SK-N-SH treated with all-trans-retinoic acid at 6 μM for 48 hours (cell line): ENCODE data around the gene SLC12A6.

Source experiments
- ATAC-seq: fragments of 200-7000 bp; cut with Tn5 transposase; 3 replicates; pipeline ENCODE4 v1.9.1; 2020; ENCODE audit warnings: mild to moderate bottlenecking, moderate library complexity
- ARNTL ChIP-seq: fragments of 450-650 bp; formaldehyde crosslinking; IDR thresholded peaks from 2 replicates; pipeline ENCODE4 v1.5.0; 2020; ENCODE audit warnings: low read depth, mild to moderate bottlenecking, moderate library complexity, borderline replicate concordance
- BACH2 ChIP-seq: fragments of 250-450 bp; sonication (Bioruptor Pico); IDR thresholded peaks from 2 replicates; pipeline ENCODE4 v1.9.0; 2021; ENCODE audit warnings: mild to moderate bottlenecking, borderline replicate concordance
- ESRRG ChIP-seq: fragments of 250-450 bp; sonication (Bioruptor Pico); IDR thresholded peaks from 2 replicates; pipeline ENCODE4 v1.6.1; 2021; ENCODE audit warnings: mild to moderate bottlenecking
- GLIS3 ChIP-seq: fragments of 250-450 bp; sonication (Bioruptor Pico); IDR thresholded peaks from 2 replicates; pipeline ENCODE4 v1.5.0; 2020; ENCODE audit warnings: mild to moderate bottlenecking, moderate library complexity
- ISL1 ChIP-seq: fragments of 250-450 bp; sonication (Bioruptor Pico); IDR thresholded peaks from 2 replicates; pipeline ENCODE4 v2.1.2; 2022; ENCODE audit warnings: mild to moderate bottlenecking, moderate library complexity
- OSR1 ChIP-seq: fragments of 250-450 bp; sonication (Bioruptor Pico); IDR thresholded peaks from 2 replicates; pipeline ENCODE4 v1.8.0; 2022; ENCODE audit warnings: moderate library complexity, mild to moderate bottlenecking, inconsistent platforms
- PPARA ChIP-seq: fragments of 250-450 bp; sonication (Bioruptor Pico); IDR thresholded peaks from 2 replicates; pipeline ENCODE4 v1.5.0; 2020; ENCODE audit warnings: mild to moderate bottlenecking, borderline replicate concordance
- SNAI2 ChIP-seq: fragments of 250-450 bp; sonication (Bioruptor Pico); IDR thresholded peaks from 2 replicates; pipeline ENCODE4 v1.5.0; 2020; ENCODE audit warnings: mild to moderate bottlenecking, moderate library complexity
- TCF4 ChIP-seq: fragments of 250-450 bp; sonication (Bioruptor Pico); IDR thresholded peaks from 2 replicates; pipeline ENCODE4 v1.8.0; 2021; ENCODE audit warnings: mild to moderate bottlenecking, moderate library complexity, borderline replicate concordance
- ZC3H10 ChIP-seq: fragments of 250-450 bp; sonication (Bioruptor Pico); IDR thresholded peaks from 2 replicates; pipeline ENCODE4 v1.5.1; 2021; ENCODE audit warnings: mild to moderate bottlenecking, moderate library complexity
- ZFP3 ChIP-seq: fragments of 250-450 bp; sonication (Bioruptor Pico); IDR thresholded peaks from 2 replicates; pipeline ENCODE4 v1.5.0; 2020; ENCODE audit warnings: mild to moderate bottlenecking, moderate library complexity
- ZFP30 ChIP-seq: fragments of 450-650 bp; formaldehyde crosslinking; IDR thresholded peaks from 2 replicates; pipeline ENCODE4 v1.5.0; 2022; ENCODE audit warnings: mild to moderate bottlenecking, moderate library complexity
- ZNF565 ChIP-seq: fragments of 450-650 bp; formaldehyde crosslinking; conservative IDR thresholded peaks from 2 replicates; pipeline ENCODE4 v1.5.0; 2020; ENCODE audit warnings: low read depth, mild to moderate bottlenecking, moderate library complexity
- ZNF70 ChIP-seq: fragments of 450-650 bp; formaldehyde crosslinking; IDR thresholded peaks from 2 replicates; pipeline ENCODE4 v1.5.0; 2020; ENCODE audit warnings: mild to moderate bottlenecking, moderate library complexity
- ZNF8 ChIP-seq: fragments of 450-650 bp; formaldehyde crosslinking; IDR thresholded peaks from 2 replicates; pipeline ENCODE4 v1.5.0; 2020; ENCODE audit warnings: mild to moderate bottlenecking, moderate library complexity
- TF ChIP-seq, protein P1 (sequence below): fragments of 250-450 bp; sonication (Bioruptor Pico); IDR thresholded peaks from 2 replicates; pipeline ENCODE4 v1.8.0; 2021; ENCODE audit warnings: low read depth, mild to moderate bottlenecking, moderate library complexity, borderline replicate concordance
- TF ChIP-seq, protein P2 (sequence below): fragments of 250-450 bp; sonication (Bioruptor Pico); IDR thresholded peaks from 2 replicates; pipeline ENCODE4 v1.8.0; 2020; ENCODE audit warnings: mild to moderate bottlenecking, moderate library complexity, borderline replicate concordance
- TF ChIP-seq, protein P3 (sequence below): fragments of 250-450 bp; sonication (Bioruptor Pico); IDR thresholded peaks from 2 replicates; pipeline ENCODE4 v1.5.1; 2020; ENCODE audit warnings: low read depth, mild to moderate bottlenecking, moderate library complexity
- TF ChIP-seq, protein P4 (sequence below): fragments of 250-450 bp; sonication (Bioruptor Pico); IDR thresholded peaks from 2 replicates; pipeline ENCODE4 v1.5.0; 2020; ENCODE audit warnings: mild to moderate bottlenecking, moderate library complexity
- TF ChIP-seq, protein P5 (sequence below): fragments of 250-450 bp; sonication (Bioruptor Pico); IDR thresholded peaks from 2 replicates; pipeline ENCODE4 v1.5.1; 2021; ENCODE audit warnings: mild to moderate bottlenecking, moderate library complexity

SLC12A6 gene

DNA sequence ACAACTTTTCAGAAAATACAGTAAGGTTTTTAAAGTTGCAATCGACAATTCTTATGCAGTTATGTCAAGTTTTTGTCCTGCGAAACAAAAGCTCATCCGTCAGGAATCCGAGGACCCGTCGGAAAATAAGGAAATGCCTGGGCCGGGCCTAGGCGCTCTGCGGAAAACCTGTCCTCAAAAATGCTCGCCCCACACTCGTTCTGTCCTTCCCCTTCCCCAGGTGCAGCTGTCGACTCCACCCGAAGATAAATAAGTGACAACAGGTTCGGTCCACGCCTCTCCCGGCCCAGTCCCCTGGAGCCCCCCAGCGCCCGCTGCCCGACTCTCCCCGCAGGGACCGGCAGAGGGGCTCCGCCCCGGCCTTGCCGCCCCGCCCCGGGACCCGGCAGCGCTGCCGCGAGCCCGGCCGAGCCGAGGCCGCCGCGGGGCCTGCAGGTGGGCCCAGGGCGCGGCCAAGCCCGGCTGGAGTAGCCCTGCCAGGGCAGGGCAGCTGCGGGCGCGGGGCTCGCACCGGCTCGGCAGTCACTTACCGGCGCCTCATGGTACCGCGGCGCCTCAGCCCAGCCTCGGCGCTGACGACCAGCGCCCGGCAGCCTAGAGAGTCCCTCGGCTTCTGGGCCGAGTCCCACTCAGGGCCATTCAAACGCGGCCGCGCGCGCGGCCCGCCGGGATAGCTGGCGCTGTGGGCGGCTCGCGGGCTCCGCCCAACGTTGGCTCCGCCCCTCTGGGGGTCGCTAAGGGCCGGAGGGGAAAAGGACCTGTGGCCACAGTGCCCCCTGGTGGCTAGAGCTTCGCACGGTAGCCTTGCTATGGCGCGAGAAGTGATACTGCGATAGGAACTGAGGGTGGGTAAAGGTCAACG is 127.9 kb downstream of the SLC12A6 start, which contains the start of gene KATNBL1:
Gene KATNBL1, minus strand, starts transcription at position 676 of the 862 bp plus-strand sequence. CDS start 46,420 bp downstream, outside the sequence.
- ATAC-seq, result peak; percentile 98
- TF ChIP-seq, protein P1, sequence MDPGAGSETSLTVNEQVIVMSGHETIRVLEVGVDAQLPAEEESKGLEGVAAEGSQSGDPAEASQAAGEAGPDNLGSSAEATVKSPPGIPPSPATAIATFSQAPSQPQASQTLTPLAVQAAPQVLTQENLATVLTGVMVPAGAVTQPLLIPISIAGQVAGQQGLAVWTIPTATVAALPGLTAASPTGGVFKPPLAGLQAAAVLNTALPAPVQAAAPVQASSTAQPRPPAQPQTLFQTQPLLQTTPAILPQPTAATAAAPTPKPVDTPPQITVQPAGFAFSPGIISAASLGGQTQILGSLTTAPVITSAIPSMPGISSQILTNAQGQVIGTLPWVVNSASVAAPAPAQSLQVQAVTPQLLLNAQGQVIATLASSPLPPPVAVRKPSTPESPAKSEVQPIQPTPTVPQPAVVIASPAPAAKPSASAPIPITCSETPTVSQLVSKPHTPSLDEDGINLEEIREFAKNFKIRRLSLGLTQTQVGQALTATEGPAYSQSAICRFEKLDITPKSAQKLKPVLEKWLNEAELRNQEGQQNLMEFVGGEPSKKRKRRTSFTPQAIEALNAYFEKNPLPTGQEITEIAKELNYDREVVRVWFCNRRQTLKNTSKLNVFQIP (CRISPR knock-in tag), result no peak
- no peak for TF ChIP-seq ARNTL (CRISPR knock-in tag)
- TF ChIP-seq TCF4 (CRISPR knock-in tag), result no peak
- no peak for TF ChIP-seq ZNF8
- TF ChIP-seq OSR1 (CRISPR knock-in tag), result no peak
- TF ChIP-seq, protein P2, sequence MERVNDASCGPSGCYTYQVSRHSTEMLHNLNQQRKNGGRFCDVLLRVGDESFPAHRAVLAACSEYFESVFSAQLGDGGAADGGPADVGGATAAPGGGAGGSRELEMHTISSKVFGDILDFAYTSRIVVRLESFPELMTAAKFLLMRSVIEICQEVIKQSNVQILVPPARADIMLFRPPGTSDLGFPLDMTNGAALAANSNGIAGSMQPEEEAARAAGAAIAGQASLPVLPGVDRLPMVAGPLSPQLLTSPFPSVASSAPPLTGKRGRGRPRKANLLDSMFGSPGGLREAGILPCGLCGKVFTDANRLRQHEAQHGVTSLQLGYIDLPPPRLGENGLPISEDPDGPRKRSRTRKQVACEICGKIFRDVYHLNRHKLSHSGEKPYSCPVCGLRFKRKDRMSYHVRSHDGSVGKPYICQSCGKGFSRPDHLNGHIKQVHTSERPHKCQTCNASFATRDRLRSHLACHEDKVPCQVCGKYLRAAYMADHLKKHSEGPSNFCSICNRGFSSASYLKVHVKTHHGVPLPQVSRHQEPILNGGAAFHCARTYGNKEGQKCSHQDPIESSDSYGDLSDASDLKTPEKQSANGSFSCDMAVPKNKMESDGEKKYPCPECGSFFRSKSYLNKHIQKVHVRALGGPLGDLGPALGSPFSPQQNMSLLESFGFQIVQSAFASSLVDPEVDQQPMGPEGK (CRISPR knock-in tag), result no peak
- no peak for TF ChIP-seq ZC3H10 (CRISPR knock-in tag)
- TF ChIP-seq, protein P3, sequence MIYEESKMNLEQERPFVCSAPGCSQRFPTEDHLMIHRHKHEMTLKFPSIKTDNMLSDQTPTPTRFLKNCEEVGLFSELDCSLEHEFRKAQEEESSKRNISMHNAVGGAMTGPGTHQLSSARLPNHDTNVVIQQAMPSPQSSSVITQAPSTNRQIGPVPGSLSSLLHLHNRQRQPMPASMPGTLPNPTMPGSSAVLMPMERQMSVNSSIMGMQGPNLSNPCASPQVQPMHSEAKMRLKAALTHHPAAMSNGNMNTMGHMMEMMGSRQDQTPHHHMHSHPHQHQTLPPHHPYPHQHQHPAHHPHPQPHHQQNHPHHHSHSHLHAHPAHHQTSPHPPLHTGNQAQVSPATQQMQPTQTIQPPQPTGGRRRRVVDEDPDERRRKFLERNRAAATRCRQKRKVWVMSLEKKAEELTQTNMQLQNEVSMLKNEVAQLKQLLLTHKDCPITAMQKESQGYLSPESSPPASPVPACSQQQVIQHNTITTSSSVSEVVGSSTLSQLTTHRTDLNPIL, result no peak
- TF ChIP-seq ZFP3, result no peak
- no peak for TF ChIP-seq BACH2 (CRISPR knock-in tag)
- TF ChIP-seq, protein P4, sequence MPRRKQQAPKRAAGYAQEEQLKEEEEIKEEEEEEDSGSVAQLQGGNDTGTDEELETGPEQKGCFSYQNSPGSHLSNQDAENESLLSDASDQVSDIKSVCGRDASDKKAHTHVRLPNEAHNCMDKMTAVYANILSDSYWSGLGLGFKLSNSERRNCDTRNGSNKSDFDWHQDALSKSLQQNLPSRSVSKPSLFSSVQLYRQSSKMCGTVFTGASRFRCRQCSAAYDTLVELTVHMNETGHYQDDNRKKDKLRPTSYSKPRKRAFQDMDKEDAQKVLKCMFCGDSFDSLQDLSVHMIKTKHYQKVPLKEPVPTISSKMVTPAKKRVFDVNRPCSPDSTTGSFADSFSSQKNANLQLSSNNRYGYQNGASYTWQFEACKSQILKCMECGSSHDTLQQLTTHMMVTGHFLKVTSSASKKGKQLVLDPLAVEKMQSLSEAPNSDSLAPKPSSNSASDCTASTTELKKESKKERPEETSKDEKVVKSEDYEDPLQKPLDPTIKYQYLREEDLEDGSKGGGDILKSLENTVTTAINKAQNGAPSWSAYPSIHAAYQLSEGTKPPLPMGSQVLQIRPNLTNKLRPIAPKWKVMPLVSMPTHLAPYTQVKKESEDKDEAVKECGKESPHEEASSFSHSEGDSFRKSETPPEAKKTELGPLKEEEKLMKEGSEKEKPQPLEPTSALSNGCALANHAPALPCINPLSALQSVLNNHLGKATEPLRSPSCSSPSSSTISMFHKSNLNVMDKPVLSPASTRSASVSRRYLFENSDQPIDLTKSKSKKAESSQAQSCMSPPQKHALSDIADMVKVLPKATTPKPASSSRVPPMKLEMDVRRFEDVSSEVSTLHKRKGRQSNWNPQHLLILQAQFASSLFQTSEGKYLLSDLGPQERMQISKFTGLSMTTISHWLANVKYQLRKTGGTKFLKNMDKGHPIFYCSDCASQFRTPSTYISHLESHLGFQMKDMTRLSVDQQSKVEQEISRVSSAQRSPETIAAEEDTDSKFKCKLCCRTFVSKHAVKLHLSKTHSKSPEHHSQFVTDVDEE (CRISPR knock-in tag), result no peak
- TF ChIP-seq SNAI2 (CRISPR knock-in tag), result no peak
- no peak for TF ChIP-seq PPARA
- no peak for TF ChIP-seq GLIS3 (CRISPR knock-in tag)
- no peak for TF ChIP-seq ESRRG (CRISPR knock-in tag)
- no peak for TF ChIP-seq ZFP30
- TF ChIP-seq ISL1 (CRISPR knock-in tag), result no peak

DNA sequence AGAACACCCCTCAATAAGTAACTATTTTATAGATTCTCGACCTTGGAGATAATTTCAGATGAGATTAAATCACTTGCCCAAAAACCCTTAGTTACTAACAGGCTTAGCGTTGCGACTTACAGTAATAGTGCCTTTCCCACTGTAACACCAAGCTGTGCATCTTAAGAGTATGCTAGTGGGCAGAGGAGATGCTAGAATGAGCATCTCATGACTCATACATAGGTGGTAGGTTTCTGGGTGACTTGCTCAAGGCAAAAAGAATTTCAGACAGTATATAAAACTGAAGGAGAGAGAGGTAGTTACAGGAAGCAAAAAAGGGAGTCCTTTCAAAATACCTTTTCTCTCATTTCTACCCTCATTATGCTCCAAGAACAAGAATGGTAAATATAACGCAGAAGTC is 131.6 kb downstream of the SLC12A6 start:
- no peak for ATAC-seq
- TF ChIP-seq, protein P4 (CRISPR knock-in tag), result no peak
- TF ChIP-seq ZNF70, result no peak
- no peak for TF ChIP-seq GLIS3 (CRISPR knock-in tag)
- TF ChIP-seq OSR1 (CRISPR knock-in tag), result no peak
- no peak for TF ChIP-seq ZNF565 (CRISPR knock-in tag)
- TF ChIP-seq, protein P5, sequence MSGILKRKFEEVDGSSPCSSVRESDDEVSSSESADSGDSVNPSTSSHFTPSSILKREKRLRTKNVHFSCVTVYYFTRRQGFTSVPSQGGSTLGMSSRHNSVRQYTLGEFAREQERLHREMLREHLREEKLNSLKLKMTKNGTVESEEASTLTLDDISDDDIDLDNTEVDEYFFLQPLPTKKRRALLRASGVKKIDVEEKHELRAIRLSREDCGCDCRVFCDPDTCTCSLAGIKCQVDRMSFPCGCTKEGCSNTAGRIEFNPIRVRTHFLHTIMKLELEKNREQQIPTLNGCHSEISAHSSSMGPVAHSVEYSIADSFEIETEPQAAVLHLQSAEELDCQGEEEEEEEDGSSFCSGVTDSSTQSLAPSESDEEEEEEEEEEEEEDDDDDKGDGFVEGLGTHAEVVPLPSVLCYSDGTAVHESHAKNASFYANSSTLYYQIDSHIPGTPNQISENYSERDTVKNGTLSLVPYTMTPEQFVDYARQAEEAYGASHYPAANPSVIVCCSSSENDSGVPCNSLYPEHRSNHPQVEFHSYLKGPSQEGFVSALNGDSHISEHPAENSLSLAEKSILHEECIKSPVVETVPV, result no peak
- no peak for TF ChIP-seq ZC3H10 (CRISPR knock-in tag)
- no peak for TF ChIP-seq PPARA
- TF ChIP-seq, protein P1 (CRISPR knock-in tag), result no peak
- TF ChIP-seq, protein P2 (CRISPR knock-in tag), result no peak
